Eye (tissue), 1 donor: ENCODE measurements around the gene GOLGA6C.
"Not testable (repeated sequence)": the region's sequence is repeated elsewhere in the genome, so short reads cannot be mapped to it uniquely, and the experiment has no call there.

Experiments used
- DNase-seq: peaks from one replicate; pipeline ENCODE4 v3.0.0-alpha.2; 2015

GOLGA6C gene, protein sequence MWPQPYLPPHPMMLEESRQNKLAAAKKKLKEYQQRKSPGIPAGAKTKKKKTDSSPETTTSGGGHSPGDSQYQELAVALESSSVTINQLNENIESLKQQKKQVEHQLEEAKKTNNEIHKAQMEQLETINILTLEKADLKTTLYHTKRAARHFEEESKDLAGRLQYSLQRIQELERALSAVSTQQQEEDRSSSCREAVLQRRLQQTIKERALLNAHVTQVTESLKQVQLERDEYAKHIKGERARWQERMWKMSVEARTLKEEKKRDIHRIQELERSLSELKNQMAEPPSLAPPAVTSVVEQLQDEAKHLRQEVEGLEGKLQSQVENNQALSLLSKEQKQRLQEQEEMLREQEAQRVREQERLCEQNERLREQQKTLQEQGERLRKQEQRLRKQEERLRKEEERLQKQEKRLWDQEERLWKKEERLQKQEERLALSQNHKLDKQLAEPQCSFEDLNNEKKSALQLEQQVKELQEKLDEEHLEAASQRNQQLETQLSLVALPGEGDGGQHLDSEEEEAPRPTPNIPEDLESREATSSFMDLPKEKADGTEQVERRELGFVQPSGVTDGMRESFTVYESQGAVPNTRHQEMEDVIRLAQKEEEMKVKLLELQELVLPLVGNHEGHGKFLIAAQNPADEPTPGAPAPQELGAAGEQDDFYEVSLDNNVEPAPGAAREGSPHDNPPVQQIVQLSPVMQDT

GRCh38 chr15:75258034-75258433, at the start of gene GOLGA6C:
TSS of gene GOLGA6C (plus strand) at chr15:75258334. CDS start at chr15:75258599, 265 bp downstream.
- DNase-seq, result not testable (repeated sequence)

- no peak for DNase-seq
Measured at GRCh38 chr15:75208501-75209288, 49.4 kb upstream of the GOLGA6C start.

GRCh38 chr15:75209289-75209676, 48.9 kb upstream of the GOLGA6C start:
- no peak for DNase-seq

DNA sequence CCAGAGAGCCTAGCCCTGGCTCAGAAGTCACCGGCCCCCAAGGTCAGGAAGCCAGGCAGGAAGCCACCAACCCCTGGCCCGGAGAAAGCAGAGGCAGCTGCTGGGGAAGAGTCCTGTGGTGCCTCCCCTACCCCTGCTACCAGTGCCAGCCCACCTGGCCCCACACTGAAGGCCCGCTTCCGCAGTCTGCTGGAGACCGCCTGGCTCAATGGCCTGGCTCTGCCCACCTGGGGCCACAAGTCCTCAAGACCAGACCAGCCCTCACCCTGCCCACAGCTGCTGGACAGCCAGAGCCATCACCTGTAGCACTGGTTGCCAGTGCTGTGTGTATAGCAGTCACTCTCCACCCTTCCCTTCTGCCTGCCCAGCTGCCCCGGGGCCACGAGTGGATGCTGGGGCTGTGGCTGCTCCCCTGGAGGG, 47.3 kb upstream of the GOLGA6C start:
- no peak for DNase-seq

DNA sequence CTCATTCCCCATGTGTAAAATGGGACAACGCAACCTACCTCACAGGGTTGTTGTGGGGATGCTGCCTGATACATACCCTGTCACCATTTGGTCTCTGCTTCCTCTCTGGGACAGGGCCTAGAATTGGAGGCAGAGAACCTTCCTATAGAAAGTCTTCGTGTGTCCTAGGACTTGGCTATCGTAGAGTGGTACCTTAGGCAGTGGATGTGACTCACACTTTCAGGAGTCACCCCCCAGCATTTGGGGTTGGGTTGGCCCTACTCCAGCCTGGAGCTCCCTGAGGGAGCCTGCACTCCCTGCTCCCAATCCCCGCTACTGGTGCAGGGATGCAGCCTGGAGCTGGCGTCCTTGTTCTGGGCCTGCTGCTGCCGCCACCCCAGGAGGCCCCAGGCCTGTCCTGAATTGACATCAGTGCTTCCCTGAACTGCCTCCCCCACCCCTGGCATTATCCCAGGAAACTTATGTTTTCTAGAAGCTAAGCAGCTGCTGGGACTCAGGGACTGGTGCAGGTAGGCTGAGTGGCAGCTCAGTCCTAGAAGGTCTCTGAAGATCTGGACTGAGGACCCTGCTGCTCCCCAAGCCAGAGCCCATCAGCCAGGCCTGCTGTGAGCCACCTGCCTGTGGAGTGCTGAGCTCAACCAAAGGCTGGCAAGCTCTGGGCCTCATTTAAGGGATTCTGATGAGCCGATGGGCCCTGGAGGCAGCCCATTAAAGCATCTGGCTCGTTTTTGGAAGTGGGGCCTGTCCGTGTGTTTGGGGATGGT, 46.5 kb upstream of the GOLGA6C start:
- no peak for DNase-seq

GRCh38 chr15:75212200-75212858, 45.8 kb upstream of the GOLGA6C start:
- DNase-seq, result no peak

- DNase-seq, result no peak
Measured at GRCh38 chr15:75213212-75213767, 44.8 kb upstream of the GOLGA6C start.

GRCh38 chr15:75213768-75214221, 44.3 kb upstream of the GOLGA6C start:
- no peak for DNase-seq

- no peak for DNase-seq
Measured at GRCh38 chr15:75214293-75215096, 43.6 kb upstream of the GOLGA6C start.

DNA sequence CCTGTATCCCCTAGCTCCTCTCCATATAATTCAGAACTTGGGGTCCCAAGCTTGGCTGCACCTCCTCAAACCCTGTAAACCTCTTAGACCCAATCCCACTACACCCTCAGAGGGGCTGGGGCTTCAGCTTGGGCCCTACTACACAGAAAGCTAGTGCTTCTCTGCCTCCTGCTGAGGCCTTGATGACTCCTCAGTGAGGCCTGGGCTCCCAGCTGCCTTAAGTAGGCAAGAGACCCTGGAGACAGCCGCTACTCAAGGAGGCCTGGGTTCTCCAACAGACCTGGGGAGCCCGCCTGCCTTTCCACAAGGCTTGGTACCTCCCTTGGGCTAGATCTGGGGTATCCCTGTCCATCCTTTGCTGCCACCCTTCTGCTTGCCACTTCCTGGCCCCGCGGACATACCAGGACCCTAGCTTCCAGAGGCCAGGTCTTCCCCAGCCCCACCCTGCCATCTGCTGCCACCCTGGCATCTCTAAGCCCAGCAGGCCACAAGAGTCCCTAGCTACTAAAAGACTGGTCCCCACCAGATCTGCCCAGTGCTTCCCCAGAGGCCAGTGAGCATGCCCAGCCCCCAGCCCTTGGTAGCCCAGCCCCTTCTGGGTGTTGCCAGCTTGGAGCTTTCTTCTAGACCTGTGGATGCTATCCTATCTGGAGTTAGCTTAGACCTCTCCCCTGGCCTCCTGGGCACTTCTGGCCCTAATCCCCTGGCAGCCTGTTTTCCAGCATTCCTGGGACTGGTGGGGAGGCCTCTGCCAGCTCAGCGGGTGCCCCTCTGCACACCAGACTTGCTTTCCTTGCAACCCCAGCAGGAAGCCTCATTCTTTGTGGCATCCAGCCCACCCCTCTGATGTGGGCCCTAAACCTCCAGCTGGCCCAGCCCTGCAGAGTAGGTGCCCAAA, 42.8 kb upstream of the GOLGA6C start:
- DNase-seq, result no peak

DNA sequence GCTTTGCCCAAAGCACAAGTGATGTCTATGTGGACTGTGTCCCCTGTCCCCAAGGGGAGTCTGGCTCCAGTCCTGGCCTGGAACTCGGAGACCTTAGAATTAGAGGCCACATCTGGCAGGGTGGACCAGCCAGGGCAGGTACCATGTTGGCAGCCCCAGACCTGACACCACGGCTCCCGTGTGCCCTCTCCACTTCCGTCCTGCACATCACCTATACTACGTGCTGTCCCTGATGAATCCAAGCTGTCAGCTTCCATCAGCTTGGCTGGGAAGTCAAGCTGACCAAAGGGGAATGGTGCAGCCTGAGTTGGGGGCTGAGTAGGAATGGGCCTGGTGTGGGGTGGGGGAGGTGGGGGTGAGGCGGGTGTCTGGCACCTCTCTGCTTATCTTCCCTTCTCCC, 41.1 kb upstream of the GOLGA6C start:
- no peak for DNase-seq

DNA sequence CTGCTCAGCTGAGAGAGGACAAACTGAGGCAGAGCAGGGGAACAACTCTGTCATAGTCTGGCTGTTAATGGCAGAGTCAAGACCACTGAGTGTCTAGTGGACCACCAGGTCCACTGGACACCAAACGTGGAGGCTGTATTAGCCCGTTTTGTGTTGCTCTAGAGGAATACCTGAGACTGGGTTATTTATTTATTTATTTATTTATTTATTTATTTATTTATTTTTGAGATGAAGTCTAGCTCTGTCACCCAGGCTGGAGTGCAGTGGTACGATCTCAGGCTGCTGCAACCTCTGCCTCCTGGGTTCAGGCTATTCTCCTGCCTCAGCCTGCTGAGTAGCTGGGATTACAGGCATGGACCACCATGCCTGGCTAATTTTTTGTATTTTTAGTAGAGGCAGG, 40.6 kb upstream of the GOLGA6C start:
- DNase-seq, result not testable (repeated sequence)

GRCh38 chr15:75219507-75219929, 38.6 kb upstream of the GOLGA6C start:
- not testable (repeated sequence) for DNase-seq

DNA sequence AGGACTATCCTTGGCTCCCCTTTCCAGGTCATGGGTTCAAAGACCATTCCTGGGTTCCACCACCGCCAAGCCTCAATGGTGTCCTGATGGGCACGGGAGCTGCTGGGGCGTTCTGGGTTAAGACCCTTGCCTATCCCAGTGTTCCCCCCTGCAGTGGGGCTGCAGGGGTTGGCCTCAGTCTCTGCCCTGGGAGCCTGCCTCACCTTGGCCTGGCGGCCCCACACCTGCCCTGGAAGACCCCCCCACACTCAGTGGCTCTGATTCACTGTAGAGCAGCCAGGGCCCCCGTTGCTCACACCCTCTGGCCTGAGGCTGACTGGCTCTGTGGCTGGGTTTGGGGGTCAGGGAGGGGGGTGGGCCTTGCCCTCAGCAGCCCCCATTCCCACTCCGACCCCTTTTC, 34.4 kb upstream of the GOLGA6C start:
- no peak for DNase-seq

DNA sequence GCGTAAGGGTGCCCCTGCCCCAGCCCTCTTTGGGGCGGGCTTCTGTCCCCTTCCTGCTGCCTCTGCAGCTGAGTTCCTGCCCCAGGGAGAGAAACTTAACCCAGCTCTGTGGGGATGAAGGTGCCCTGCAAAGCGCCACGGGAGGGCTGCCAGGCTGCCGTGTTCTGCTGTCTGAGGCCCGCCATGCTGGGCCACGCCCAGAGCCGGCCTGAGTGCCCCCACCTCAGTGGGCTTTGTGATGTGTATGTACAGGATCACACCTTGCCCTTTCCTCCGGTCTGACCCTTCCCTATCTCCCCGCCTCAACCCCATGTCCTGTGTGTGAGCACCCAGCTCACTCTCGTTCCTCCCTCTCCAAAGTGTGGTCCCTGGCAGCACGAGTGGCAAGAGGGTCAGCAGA, 33.9 kb upstream of the GOLGA6C start:
- no peak for DNase-seq

- DNase-seq, result not testable (repeated sequence)
Measured at GRCh38 chr15:75225102-75225836, 32.9 kb upstream of the GOLGA6C start.

DNA sequence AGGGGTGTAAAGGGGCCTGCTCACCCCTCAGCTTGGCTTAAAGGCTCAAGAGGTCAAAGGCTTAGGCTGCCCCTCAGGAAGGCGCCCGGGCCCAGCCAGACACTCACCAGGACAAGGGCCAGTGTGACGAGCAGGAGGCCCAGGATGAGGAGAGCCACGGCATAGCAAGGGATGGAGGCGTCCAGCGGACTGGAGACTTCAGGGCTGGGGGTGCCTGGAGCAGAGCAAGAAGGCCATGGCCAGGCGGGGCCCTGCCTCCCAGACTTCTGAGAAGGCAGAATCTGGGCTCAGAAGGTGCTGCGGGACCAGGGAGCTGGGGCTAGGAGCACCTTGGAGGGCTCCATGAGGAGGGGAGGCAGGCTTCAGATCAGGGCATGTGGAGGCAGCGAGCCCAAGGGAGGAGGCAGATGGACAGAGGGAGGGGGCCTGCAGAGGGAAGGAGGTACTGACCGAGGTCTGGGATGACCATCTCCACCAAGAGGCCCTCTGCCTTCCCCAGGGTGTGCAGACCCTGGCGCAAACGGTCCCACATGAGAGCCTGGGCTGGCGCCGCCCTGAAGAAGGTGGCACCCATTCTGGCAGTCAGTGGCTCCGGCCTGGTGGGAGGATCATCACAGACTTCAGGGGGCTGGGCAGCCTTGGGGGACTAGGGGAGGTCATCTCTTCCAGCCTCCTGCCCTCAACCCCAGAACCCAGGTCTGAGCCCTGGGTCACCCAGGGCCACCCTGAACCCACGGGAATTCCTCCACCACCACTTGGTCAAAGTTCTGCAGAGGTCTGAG, 32.0 kb upstream of the GOLGA6C start:
- no peak for DNase-seq

DNA sequence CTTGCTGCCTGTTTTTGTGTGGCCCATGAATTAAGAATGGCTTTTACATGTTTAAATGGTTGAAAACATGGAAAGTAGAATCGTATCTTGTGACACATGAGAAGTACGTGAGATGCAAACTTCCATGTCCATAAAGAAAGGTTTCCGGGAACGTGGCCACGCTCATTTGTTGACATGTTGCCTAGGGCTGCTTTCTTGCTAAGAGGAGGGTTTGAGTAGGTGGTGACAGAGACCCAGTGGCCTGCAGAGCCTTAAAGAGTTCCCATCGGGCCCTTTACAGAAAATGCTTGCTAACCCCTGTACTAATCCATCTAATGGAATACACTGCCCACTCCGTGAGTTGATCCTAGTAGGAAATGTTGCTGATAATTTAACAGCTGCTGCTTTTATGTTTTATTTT, 31.0 kb upstream of the GOLGA6C start:
- not testable (repeated sequence) for DNase-seq
